ENCODE measurements around the gene TMEM161B.
"Not testable (repeated sequence)": the region's sequence is repeated elsewhere in the genome, so short reads cannot be mapped to it uniquely, and the experiment has no call there.

The TMEM161B gene

DNA sequence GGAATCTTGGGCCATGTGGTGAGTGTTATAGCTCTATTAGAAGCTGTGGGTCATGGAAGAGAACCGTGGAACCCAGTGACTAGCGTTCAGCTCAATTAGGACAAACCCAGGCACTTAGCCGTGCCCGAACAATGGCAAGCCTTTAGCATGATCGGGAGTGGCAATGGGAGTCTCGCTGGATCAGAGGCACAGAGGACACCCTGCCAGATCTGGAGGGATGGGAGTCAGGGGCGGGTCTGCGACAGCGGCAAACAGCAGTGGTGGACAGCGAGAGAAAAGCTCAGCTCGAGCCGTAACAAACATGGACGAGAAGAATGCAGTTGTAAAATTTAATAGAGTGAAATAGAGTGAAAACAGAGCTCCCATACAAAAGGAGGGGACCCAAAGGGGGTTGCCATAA lies 91.2 kb downstream of the TMEM161B start:
- not testable (repeated sequence) for DNase-seq

DNA sequence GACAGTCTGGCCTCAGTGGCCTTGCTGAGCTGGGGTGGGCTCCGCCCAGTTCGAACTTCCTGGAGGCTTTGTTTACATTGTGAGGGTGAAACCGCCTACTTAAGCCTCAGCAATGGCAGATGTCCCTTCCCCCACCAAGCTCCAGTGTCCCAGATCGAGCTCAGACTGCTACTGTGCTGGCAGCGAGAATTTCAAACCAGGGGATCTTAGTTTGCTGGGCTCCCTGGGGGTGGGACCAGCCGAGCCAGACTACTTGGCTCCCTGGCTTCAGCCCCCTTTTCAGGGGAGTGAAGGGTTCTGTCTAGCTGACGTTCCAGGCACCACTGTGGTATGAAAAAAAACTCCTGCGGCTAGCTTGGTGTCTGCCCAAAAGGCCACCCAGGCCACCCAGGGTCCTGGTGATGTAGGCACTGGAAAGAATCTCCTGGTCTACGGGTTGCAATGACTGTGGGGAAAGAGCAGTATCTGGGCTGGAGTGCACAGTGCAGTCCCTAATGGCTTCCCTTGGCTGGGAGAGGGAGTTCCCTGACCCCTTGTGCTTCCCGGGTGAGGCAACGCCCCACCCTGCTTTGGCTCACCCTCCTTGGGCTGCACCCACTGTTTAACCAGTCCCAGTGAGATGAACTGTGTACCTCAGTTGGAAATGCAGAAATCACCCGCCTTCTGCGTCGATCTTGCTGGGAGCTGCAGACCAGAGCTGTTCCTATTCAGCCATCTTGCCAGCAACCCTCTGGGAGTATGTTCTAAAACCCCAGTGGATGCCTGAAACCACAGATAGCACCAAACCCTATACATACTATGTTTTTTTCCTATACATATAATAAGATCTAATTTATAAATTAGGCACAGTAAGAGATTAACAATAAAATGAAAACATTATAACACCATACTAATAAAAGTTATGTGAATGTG lies 95.5 kb downstream of the TMEM161B start:
- no peak for DNase-seq

DNA sequence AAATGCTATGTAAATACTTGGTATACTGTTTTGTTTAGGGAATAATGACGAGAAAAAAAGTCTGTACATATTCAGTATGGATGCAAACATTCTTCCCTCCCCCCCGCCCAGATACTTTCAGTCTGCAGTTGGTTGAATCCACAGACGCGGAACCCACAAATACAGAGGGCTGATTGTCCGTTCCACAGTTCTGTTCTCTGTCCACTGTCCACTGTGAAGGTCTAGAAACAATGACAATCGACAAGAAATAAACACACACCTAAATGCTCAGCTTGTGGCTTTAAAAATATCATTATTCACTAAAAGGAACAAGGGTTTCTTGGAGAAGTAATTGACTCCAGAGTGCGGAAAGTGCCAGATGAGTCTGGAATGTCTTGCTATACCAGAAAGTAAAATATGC lies 109.1 kb downstream of the TMEM161B start:
- DNase-seq: no peak

DNA sequence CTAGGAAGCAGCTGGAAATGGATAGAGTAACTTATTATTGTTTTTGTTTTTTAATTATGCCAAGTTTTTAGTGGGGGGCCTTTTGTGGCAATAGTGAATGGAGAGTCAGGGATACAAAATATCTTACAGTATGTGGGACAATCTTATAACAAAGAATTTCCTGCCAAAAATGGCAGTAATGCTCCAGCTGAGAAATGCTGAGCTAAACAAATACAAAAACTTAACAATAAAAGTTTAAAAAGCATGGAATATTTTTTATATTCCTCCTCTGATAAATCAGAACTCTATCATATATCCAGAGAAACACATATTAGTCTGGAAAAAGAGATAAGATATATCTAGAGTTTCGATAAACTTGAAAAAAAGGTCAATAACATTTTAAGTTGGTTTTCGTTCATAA lies 110.6 kb downstream of the TMEM161B start:
- DNase-seq: no peak

DNA sequence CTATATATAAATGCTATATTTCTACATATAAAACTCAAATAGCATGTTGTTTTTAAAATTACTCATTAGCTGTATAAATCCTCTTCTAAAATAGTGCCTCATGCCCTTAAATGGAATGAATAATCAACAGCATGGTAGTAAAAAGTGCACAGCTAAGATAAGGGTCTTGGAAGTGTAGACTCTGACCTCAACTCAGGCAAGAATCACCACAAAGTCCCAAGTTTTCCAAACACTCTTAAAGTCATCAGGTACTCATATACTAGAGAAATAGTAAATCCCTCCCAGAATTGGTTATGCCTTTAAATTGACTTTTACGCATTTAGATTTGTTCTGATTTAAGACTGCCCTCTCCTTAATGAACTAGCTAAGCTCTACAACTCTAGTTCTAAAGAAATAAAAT lies 113.8 kb downstream of the TMEM161B start:
- no peak for DNase-seq

DNA sequence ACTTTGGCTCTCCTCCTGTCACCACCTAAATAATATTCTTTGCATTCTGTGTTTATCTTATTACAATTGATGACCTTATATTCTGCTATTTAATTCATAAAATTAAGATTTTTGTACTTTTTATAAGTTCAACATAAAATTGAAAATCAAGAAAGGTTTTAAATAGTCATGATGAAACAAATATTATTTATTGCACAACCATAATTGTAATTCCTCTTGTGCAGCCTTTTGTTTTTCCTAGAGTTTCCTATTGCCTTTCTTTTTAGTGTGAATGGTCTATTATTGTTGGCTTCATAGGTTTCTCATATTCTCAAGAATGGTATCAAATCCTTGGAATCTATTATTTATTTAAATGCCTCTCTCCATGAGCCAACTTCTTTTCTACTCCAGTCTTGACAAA lies 117.9 kb downstream of the TMEM161B start:
- DNase-seq: no peak

DNA sequence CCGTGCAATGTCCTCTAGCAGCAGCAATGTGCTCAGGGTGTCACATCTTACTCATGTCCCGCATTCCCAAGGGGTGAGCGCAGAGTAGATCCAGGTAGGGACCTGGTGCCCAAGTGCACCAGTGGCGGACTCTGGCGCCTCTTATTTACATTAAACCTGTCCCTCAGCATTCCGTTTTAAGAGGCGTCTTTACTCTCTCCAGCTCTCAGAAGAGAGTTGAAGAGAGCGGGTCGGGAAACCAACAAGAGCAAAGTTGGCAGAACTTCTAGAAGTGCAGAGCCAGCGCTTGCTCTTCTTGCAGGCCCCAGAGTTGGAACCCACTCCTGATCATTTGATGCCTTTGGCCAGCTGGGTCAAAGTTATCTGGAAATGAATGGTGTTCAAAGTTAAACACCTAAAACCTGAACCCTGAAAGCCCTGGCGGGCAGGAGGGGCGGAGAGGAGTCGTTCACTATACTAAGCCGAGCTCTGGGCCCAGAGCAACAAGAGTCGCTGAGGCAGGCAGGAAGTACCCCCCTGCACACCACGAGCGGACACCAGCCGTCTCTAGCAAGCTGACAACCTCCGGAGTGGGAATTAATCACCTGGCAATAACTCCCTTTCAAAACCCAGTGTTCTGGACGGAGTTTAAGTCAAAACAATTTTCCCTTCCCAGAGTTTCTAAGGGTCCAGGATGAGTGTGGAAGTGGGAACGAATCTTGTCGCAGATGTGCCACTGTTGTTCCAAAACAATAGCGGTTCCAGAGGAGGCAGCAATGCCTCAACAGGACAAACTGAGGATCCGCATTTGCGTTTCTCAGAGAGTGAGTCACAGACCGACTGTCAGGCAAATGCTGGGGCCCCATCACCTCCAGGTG lies 122.8 kb downstream of the TMEM161B start:
- no peak for DNase-seq

DNA sequence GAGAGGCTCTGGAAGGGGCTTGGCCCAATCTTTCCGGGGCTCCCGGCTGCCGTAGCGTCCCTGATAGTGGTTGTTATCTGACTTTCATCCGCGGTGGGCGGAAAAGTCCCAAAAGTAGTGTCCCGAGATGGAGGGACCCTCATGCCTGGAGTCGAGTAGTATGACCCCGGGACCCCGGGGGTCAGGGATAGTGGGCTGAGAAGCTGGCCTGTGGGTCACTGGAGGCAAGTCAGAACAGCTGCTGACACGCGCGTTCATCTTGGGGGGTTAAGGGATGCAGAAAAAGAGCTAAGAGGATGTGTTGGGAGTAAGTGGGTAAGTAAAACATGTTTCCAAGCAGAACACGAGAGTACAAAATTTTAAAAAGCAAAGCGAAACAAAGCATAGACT lies 123.4 kb downstream of the TMEM161B start:
- DNase-seq: no peak
